HG02588 (cell line): Measurements from ENCODE around the gene LUZP2.
"Not testable (repeated sequence)": the region's sequence is repeated elsewhere in the genome, so short reads cannot be mapped to it uniquely, and the experiment has no call there.

Experiments used
- ATAC-seq: cut with Tn5 transposase; IDR thresholded peaks from one replicate; pipeline ENCODE4 v1.9.1; 2021; ENCODE audit warnings: mild to moderate bottlenecking, moderate library complexity; ENCODE audit not compliant: unreplicated experiment

LUZP2 gene

DNA sequence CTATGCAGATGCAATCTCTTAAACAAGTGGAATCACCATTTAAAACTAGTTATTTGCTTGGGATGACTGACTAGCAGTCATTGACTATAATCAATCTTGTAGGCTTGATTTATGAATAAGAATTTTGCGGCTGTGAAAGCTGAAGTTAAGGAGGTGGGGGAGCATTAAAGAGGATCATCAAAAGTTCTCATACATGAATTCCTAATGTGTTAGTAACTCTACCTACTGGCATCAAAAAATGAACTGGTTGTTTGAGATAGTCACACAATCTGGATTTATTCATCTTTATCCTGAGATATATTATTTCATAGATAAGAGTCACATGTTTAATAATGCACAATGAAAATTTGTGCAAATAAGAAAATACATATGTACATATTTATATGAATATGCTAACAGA is 393.6 kb downstream of the LUZP2 start:
- ATAC-seq: no peak

DNA sequence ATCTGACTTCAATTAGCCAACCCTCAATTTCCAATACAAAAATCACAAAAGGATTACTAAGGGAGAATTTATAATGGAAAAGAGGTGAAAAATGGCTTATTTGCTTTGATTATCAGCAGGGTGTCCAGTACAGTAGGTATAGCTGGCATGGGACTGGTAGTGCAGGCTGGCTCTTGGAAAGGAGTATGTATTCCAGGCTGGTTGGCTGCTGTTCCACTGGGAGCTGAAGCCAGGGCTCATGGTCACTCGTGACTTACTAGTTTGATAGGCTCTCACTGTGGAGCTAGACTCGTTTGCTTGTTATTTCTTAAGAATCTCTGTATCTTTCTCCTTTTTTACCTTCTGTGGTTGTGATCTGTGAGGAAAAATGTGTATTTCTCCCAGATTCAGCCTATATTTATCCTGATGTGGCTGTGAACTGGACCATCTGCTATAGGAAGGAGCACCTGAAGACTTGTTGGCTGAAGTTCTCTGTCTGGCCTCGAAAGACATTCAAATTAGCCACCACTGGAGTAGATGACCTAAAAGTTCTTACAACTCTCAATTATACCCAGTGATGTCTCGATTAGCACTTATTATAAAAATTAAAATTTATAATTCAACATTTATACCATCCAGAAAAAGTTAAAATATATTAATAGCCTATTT is 395.1 kb downstream of the LUZP2 start:
- ATAC-seq: not testable (repeated sequence)

DNA sequence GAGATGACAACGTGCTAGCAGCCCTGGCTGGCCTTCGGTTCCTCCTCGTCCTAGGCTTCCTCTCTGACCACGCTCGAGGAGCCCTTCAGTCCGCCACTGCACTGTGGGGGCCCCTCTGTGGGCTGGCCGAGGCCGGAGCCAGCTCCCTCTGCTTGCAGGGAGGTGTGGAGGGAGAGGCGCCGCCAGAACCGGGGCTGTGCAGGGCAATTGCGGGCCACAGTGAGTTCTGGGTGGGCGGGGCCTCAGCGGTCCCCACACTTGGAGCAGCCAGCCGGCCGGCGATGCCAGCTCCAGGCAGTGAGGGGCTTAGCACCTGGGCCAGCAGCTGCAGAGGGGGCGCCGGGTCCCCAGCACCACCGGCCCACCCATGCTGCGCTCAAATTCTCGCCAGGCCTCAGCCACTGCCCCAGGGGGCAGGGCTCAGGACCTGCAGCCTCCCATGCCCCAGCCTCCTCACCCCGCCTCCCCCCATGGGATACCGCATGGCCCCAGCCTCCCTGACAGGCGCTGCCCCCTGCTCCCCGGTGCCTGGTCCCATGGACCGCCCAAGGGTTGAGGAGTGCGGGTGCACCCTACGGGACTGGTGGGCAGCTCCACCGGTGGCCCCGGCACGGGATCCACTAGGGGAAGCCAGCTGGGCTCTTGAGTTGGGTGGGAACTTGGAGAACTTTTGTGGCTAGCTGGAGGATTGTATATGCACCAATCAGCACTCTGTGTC is 399.4 kb downstream of the LUZP2 start:
- no peak for ATAC-seq

DNA sequence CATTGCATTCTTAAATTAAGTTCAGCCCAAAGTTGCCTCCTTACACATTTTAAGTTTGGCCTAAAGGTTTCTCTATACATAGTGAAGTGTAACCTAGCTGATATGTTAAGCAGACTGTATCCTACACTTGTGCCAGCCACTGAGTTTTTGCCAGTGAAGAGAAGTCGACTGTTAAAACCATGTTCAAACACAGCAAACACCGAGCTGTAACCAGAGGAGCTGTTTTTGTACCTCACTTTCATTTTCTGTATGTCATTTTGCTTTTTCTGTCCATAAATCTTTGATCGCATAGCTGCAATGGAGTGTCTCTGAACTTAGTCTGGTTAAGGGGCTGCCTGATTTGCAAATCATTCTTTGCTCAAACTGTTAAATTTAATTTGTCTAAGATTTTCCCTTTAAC is 403.7 kb downstream of the LUZP2 start:
- no peak for ATAC-seq

DNA sequence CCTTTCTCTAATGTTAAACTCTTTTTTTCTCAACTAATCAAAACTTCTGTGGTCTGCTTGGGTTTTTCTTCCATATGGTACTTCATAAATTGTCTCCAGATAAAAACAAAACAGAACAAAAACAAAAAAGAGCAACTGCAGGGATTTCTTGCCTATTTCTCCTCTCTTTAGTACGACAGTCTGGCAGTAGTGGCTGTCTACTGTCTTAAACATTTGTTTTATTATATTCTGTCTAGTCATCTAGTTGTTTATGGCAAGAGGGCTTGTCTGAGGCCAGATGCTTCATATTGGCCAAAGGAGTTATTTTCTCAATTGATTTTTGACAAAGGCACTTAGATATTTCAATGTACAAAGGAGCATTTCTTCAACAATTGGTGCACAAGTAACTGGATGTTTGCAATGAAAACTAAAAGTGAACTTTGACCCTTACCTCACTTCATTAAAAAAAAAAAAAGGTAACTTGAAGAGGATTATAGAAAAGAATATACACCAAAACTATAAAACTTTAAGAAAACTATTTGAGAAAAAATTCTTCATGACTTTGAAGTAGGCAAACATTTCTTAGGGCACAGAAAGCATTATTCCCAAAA is 404.2 kb downstream of the LUZP2 start:
- ATAC-seq: no peak

DNA sequence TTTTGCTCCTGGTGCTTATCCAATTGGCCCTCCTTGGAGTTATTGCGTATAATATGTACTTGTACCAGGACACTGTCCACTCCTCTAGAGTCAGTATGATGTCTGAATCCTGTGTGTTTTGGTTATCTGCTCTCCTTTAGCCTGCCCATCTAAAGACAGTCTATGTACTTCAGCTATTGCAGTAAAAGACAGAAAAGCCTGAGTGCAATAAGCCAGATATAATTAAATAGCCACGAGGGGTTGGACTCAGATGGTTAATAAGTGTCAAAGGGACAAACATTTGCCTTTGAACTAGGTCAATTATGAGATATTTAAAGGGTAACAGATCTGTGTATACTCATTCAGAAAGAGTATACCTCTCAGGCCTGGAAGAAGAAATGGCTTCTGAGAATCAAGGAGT is 406.7 kb downstream of the LUZP2 start:
- ATAC-seq: no peak

DNA sequence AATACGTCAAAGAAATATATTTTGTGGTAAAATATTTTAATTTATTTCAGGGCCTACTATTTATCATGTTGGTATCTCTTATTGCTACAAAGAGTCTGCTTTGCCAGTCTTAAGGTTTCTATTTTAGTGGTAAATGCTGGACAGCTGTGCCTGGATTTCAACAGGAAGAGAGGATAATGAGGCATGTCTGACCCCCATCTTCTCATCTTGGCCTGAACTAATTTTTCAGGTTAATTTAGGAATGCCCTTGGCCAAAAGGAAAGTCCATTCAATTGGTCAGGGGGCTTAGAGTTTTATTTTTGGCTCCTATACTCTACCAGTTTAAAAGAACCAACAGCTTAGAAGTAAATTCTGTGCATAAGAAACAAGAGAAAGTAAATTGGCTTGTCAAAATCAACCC is 428.2 kb downstream of the LUZP2 start:
- ATAC-seq: no peak

DNA sequence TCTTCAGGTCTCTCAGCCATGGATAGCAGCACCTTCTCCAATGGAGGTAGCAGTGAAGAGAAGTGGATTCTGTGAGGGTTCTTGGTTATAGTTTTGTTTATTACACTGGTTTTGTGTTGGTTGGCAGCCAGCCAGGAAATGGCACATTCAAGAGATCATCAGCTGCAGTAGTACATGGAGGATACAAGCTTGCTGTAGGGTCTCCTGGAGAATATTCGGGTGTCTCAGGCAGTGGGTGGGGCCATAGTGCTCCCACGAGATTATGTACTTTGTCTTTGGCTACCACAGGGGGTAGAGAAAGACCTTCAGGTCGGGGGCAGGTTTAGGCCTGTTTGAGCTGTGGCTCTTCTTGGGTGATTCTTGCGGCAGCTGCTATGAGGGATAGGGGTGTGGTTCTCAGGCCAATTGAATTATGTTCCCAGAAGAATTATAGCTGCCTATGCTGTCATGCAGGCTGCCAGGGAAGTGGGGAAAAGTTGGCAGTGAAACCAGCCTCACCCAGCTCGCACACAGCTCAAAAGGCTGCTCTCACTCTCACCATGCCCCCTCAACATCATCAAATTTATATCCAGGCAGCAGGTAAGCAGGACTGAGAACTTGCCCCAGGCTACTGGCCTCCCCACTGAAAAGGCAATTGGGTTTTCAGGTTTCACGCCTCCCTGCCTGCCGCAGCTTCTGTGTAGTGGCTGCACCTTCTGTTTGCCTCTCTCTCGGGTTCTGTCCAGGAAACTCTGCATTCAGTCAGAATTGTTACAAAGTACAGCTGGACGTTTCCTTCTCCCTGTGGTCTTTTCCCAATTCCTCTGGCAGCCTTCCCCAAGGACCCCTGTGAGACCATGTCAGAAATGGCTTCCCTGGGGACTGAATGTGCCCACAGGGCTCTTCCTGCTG is 435.5 kb downstream of the LUZP2 start:
- no peak for ATAC-seq

DNA sequence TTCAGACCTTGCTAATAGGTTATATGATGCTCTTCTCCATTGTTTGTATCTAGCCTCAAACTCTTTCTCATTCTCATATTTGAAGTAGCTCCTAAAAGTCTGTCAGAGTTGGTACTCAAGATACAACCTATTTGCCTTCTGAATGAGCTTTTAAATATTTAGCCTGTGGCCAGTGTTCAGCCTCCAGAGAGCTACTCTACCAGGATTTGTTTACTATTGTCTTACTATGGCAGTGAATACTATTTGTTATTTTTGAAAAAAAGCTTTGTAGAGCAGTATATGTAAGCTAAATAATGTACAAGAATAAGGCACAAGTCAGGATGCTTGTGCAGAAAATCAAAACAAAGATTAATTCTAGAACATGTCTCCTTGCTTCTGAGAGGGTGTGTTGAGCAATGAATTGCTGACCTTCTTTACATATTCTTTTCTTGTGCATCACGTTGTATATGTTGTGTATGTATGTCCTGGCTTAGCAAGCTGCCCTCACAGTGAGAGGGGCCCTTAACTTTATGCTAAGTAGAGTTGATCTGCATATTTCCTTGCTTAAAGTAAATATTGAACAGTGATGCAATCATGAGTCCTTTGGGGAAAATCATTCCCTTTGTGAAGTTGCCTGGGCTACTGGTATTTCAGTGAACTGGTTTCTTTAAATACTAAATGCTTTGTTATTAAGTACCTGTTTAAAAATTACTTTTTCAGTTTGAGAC is 438.0 kb downstream of the LUZP2 start:
- no peak for ATAC-seq

DNA sequence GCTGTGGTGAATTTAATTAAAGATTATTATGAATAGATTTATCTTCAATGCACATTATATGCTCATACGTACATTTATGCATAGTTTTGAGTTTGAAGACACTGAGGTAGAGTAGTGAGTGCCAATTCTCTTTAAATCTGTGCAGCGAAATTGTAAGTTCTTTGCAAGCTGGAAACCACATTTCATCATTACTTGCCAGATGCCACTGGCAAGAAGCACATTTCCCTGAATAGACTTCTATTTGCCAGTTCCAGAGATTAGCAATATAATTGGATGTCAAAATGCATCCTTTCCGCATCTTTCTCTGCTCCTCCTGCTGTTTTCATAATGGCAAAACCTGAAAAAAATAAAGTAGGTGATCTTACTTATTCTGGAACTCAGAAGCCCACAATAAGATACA is 448.0 kb downstream of the LUZP2 start:
- ATAC-seq: no peak

DNA sequence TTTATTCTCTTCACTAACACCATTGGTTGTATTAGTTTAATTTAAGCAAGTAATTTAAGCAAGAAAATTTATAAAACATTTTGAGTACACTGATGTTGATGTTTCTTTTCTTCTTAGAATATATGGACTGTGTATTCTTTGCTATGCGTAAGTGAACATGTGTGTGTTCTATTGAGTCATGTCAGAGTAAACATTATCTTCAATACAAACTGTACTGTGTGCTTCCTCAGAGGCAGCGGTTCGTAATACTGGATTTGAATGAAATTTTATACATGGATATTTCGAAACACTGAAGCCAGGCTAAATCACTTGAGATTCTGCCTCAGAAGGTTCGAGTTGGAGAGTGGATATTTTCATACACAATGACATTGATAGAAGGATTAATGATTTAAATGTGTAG is 452.6 kb downstream of the LUZP2 start:
- ATAC-seq: no peak

DNA sequence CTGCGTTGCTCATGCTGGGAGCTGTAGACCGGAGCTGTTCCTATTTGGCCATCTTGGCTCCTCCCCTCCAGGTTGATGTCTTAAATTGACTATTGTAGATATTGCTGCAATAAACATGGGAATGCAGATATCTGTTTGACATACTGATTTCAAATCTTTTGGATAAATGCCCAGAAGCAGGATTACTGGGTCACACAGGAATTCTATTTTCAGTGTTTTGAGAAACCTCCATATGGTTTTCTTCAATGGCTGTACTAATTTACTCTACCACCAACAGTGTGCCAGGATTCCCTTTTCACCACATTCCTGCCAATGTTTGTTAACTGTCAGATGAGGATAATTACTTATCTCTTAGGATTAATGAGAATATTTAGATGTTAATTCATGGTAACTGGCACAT is 467.0 kb downstream of the LUZP2 start:
- ATAC-seq: no peak

DNA sequence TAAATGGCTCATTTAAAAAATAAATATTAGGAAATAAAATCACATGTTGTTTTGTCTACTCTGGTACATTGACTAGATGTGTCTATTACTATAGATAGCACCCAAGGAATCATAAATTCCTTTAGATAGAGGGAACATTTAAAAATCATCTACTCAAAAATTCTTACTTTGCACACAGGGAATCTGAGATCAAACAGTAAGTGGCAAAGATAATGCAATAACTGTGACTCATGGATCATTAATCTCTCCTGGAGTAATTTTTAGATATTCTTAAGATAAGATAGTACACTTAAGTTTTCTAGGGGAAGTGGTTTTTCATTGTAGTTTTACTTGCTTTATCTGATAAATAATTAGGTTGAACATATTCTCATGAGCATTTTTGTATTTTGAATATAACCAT is 468.9 kb downstream of the LUZP2 start:
- no peak for ATAC-seq

DNA sequence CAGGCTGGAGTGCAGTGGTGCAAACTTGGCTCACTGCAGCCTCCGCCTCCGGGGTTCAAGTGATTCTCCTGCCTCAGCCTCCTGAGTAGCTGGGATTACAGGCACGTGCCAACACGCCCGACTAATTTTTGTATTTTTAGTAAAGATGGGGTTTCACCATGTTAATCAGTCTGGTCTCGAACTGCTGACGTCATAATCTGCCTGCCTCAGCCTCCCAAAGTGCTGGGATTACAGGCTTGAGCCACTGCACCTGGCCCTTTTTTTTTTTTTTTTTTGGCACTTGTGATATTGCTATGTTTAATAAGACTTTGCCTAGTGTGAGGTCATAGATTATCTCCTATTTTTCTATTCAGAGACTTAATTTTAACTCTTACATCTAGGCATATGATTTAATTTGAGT is 497.1 kb downstream of the LUZP2 start:
- ATAC-seq: not testable (repeated sequence)

DNA sequence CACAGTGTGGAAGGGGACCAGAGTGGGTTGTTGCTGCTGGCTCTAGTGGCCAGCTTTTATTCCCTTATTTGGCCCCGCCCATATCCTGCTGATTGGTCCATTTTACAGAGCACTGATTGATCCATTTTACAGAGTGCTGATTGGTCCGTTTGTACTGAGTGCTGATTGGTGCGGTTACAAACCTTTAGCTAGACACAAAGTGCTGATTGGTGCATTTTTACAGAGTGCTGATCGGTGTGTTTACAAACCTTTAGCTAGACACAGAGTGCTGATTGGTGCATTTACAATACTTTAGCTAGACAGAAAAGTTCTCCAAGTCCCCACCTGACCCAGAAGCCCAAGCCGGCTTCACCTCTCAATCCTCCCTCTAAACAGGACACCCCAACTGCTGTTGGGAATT is 503.1 kb downstream of the LUZP2 start:
- ATAC-seq: not testable (repeated sequence)

DNA sequence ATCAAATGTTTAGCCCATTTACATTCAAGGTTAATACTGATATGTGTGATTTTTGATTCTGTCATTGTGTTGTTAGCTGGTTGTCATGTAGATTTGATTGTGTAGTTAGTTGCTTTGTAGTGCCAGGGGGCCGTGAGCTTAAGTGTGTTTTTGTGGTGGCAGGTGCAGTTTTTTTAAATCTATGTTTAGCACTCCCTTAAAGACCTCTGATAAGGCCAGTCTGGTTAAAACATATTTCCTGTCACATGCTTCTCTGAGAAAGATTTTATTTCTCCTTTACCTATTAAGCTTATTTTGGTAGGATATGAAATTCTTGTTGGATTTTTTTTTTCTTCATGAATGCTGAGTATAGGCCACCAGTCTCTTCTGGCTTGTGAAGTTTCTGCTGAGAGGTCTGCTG is 540.6 kb downstream of the LUZP2 start:
- ATAC-seq: no peak

DNA sequence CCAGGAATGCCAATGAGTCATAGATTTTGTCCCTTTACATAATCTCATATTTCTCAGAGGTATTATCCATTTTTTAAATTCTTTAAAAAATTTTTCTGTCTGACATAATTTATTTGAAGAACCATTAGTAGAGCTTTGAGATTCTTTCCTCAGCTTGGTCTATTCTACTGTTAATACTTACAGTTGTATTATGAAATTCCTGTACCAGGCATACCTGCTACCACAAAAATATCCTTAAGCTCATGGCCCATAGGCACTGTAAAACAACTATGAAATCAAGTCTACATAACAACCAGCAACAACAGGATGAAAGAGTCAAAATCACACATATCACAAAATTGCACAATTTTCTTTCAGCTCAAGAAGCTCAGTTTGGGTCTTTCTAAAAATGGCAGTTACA is 541.3 kb downstream of the LUZP2 start:
- no peak for ATAC-seq

DNA sequence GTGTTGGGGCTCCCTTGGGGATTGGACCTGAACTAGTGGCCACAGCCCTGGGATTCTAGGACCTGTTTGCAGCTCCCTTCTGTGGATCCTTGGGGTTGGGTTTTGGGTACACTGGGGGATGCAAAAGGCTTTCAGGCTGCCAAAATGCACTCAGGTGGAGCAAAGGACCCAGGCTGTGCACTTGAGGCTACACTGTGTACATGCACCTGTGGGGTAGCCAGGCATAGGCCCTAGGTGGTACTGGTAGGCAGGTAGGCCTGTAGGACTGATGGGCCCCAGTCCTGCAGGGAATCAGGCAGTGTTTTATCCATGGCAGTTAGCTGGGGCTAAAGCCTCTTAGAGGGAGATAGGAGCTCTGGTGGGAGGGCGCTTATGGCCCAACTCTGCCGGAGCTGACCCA is 542.3 kb downstream of the LUZP2 start:
- no peak for ATAC-seq

DNA sequence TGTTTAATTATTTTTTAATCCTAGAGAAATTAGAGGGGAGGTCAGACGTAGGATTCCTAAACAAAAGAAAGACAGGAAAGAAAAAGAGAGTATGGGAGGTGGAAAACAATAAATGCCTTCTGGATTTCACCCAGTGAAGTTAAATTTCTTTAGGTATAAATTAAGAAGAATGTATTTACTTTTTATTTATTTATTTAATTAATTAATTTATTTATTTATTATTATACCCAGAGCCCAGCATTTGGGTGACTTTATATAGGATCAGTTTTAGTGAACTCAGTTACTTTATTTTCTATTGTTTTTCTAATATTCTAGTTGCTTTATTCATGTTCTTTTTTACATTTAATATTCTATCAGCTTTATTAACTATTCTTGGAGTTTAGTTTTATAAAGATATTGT is 551.8 kb downstream of the LUZP2 start:
- ATAC-seq: no peak

DNA sequence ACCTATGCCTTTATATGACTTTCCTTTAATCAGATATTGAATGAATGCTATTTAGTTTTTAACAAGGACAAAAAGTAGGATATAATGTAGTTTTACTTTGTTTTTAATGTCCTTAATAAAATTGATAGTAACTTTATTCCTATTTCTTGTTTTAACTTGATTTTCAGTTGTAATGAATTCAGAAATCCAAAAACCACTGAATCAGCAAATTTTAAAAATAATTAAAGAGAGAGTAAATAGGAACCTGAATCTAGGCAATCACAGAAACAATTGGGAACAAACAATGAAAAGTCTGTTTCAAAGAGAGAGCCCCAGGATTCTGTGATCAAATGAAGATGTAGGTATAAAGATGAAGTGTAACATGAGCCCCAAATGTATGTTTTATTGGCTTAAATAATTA is 556.0 kb downstream of the LUZP2 start:
- ATAC-seq: no peak

DNA sequence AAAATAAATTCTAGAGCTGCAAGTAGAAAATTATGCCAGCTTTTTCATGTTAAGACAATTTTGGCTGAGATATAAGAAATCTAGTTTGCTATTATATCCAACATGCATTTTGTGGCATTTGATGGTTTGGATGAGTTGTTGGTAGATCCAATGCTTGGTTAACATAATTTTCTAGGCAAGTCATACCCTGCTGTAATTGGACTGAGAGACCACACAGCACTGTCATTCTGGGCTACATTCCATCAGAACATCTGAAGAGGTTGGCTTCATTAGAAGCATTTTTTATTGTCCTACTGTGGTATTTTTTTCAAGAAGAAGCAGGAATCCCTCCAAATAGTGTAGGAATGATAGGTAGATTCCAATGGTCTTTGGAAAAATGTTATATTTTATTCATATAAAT is 561.0 kb downstream of the LUZP2 start:
- no peak for ATAC-seq
